ENCODE data around the gene KNCN.

Gene KNCN

GRCh38 chr1:46592823-46593222, 41.4 kb upstream of the KNCN start:
- TF ChIP-seq, protein P1, sequence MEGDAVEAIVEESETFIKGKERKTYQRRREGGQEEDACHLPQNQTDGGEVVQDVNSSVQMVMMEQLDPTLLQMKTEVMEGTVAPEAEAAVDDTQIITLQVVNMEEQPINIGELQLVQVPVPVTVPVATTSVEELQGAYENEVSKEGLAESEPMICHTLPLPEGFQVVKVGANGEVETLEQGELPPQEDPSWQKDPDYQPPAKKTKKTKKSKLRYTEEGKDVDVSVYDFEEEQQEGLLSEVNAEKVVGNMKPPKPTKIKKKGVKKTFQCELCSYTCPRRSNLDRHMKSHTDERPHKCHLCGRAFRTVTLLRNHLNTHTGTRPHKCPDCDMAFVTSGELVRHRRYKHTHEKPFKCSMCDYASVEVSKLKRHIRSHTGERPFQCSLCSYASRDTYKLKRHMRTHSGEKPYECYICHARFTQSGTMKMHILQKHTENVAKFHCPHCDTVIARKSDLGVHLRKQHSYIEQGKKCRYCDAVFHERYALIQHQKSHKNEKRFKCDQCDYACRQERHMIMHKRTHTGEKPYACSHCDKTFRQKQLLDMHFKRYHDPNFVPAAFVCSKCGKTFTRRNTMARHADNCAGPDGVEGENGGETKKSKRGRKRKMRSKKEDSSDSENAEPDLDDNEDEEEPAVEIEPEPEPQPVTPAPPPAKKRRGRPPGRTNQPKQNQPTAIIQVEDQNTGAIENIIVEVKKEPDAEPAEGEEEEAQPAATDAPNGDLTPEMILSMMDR (conservative IDR thresholded peaks at IDR 0.05; ENCODE audit: control insufficient read depth, insufficient read depth, low read depth, low read length), result no peak
- DNase-seq (ENCODE audit: low read depth), result no peak
- no peak overlapping the region for H3K4me3 ChIP-seq (ENCODE audit: control insufficient read depth, low read depth, low read length)

DNA sequence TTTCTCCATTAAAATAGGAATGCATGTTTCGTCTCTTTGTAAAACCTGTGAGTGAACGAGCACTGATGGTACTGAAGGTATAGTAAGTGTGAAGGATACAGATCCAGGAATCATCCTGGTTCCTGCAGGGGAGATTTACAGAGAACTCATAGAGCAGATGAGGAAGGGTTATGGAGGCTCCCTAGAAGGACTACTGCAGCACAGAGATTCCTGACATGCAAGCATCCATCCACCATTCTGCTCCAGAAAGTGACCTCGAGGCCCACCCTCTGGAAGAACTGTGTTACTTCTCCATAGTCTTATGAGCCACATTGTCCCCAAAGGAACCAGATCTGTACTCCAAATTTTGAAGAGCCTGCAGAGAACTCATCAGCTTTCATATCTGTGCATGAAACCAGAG, 38.1 kb upstream of the KNCN start:
- DNase-seq (ENCODE audit: low read depth), result no peak
- TF ChIP-seq, protein P1 (conservative IDR thresholded peaks at IDR 0.05; ENCODE audit: control insufficient read depth, insufficient read depth, low read depth, low read length), result no peak
- no peak overlapping the region for H3K4me3 ChIP-seq (ENCODE audit: control insufficient read depth, low read depth, low read length)

DNA sequence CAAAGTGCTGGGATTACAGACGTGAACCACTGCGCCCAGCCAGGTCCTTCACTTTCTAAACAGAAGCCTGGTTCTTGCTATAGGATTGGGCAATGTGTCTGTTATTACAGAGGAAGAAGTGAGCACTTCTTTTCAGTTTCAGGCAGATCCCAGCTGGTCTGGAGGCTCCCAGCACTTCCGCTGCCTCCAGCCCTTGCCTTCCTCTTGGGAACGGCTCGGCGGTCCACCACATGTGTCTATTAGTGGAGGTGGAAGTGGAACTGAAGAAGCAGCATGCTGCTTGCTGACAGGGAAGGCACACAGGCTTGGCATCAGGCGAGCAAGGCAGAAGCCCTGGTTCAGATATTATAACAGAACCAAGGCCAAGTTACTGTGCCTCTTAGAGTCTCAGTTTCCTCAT, 35.6 kb upstream of the KNCN start:
- no peak overlapping the region for H3K4me3 ChIP-seq (ENCODE audit: control insufficient read depth, low read depth, low read length)
- TF ChIP-seq, protein P1 (conservative IDR thresholded peaks at IDR 0.05; ENCODE audit: control insufficient read depth, insufficient read depth, low read depth, low read length), result no peak

GRCh38 chr1:46585312-46585938, 34.0 kb upstream of the KNCN start:
- TF ChIP-seq, protein P1 (conservative IDR thresholded peaks at IDR 0.05; ENCODE audit: control insufficient read depth, insufficient read depth, low read depth, low read length), result no peak
- no peak overlapping the region for H3K4me3 ChIP-seq (ENCODE audit: control insufficient read depth, low read depth, low read length)

More for the DNA sequence above, 35.6 kb upstream of the KNCN start:
- DNase-seq (ENCODE audit: low read depth), result no peak

GRCh38 chr1:46583494-46583893, 32.0 kb upstream of the KNCN start:
- no peak overlapping the region for H3K4me3 ChIP-seq (ENCODE audit: control insufficient read depth, low read depth, low read length)
- TF ChIP-seq, protein P1 (conservative IDR thresholded peaks at IDR 0.05; ENCODE audit: control insufficient read depth, insufficient read depth, low read depth, low read length), result no peak
- DNase-seq (ENCODE audit: low read depth), result no peak

More at GRCh38 chr1:46585312-46585938, 34.0 kb upstream of the KNCN start:
- DNase-seq (ENCODE audit: low read depth), result no peak

GRCh38 chr1:46582972-46583371, 31.5 kb upstream of the KNCN start:
- no peak for DNase-seq (ENCODE audit: low read depth)
- no peak overlapping the region for H3K4me3 ChIP-seq (ENCODE audit: control insufficient read depth, low read depth, low read length)
- TF ChIP-seq, protein P1 (conservative IDR thresholded peaks at IDR 0.05; ENCODE audit: control insufficient read depth, insufficient read depth, low read depth, low read length), result no peak

Data from fibroblast of mammary gland (primary cell).